Smooth muscle cell of bladder (primary cell): ENCODE data around the gene SPRR3. TPM values are rescaled to one million over a fixed set of nuclear protein-coding genes. Genes with fewer than 3 reads are reported as not detected.

ENCODE experiments used
- total RNA-seq: library from RNA; depleted of rRNA; stranded (reverse); fragments of >200 nt; gene quantifications from 2 replicates; pipeline ENCODE4 v1.2.3, GENCODE V29; 2014

The SPRR3 gene, protein sequence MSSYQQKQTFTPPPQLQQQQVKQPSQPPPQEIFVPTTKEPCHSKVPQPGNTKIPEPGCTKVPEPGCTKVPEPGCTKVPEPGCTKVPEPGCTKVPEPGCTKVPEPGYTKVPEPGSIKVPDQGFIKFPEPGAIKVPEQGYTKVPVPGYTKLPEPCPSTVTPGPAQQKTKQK
- total RNA-seq = not detected in 2 replicates

DNA sequence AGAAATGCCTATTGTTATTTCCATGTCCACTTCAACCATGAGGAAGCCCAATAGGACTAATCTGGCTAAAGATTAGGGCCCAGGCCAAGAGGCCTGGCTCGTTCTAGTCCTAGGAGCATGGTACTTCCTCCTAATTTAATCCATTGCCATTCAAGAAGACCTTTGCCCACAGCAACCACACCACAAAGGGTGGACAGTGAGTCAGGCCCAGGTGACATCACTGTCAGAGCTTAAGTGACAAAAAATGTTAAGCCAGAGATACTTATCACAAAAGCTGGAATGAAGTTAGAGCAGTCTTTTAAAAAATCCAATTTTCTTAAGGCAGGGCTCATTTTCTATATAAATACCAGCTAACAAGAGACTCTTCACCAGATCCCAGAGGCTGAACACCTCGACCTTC is at the start of gene SPRR3:
Gene SPRR3, plus strand, starts transcription at position 368 of the 400 bp plus-strand sequence. CDS start 1,272 bp downstream, outside the sequence.

DNA sequence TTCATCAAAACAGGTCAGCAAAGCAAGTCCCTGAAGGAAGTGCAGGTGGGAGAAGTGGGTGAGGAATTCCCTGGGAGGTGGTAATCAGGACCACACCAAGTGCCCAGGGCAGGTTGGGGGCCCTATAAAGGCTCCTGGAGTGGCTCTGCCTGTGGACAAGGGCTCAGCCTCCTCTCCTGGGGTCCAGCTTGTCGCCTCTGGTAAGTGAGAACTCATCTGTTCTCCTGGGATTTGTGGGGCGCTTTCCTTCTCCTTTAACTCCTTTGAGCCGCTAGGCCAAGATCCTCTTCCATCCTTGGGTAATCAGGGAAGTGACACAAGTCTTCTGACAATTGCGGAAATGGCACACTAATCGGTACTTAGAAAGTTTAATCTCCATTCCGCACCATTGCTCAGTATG is 31.1 kb upstream of the SPRR3 start, which contains the start of gene SPRR4:
Gene SPRR4, plus strand, starts transcription at position 154 of the 400 bp plus-strand sequence. CDS start 1,243 bp downstream, outside the sequence.

DNA sequence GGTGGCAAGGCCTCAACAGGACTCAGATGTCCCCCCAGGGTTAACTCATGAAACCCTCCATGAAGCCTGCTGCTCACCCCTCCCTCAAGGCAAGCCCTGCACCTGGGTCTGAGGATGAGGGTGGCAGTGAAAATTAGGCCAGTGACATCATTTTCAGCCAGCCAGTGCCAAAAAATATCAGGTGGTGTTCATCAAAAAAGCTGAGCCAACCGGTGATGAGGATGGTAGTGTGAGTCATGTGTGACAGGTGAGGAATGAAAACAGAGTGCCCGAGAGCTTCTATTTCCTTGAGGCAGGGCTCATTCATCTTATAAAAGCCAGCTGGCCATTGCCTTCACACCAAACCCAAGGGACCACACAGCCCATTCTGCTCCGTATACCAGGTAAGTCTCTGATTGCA is 17.8 kb upstream of the SPRR3 start, which contains the start of gene SPRR1A:
Gene SPRR1A, plus strand, starts transcription at position 339 of the 400 bp plus-strand sequence. CDS start 1,150 bp downstream, outside the sequence.

DNA sequence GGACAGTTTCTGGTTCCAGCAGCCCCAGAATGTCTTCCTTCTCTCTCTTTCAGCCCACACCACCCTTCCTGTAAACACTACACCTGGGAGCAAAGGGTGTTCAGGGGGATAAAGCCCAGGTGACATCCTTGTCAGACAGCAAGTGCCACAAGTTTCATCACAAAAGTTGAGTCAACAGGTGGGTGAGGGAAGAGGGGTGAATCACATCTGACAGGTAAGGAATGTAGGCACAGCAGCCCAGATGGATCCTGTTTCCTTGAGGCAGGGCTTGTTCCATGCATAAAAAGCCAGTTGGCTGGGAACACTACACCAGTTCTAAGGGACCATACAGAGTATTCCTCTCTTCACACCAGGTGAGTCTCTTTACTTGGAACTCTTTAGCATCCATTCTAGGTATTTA is 29.3 kb downstream of the SPRR3 start, which contains the start of gene SPRR1B:
Gene SPRR1B, plus strand, starts transcription at position 309 of the 400 bp plus-strand sequence. CDS start 1,143 bp downstream, outside the sequence.

DNA sequence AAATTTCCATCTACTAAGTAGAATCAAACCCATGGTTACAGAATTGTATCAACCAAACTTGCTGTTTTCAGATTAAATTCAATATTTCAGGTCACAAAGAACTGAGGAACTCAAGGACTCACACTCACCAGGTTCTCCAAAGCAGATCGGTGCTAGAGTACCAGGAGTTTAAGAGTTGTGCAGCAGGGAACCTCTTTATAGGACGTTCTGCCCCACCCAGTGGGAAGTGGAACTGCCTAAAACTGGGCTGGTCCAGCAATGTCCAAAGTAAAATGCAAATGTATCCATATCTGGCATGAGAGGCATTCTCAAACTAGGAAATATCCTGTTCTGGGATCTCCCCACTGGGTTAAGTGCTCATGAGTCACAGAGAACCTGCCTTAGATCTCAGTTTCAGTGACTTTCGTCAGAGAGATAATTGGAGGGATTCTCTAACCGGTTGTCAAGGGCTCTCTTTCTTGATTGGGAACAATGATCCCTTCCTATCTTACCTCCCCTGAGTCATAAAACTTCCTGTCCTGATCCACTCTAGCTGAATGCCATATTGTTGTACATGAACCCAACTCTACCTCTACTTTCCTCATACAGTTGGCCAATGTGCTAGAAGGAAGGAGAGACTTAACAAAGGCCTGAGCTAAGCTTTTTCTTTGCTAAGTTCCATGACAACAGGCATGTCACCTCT is 39.5 kb downstream of the SPRR3 start, which contains the start of gene SPRR2D:
Gene SPRR2D, minus strand, starts transcription at position 171 of the 682 bp plus-strand sequence. CDS start 774 bp downstream, outside the sequence.

Other genes with a start within 250 kb of the SPRR3 start
- gene KPRP, start 243.7 kb upstream of the SPRR3 start, total RNA-seq = not detected in 2 replicates
- gene LCE1F, start 226.6 kb upstream of the SPRR3 start, total RNA-seq = not detected in 2 replicates
- gene LCE1E, start 215.5 kb upstream of the SPRR3 start, total RNA-seq = not detected in 2 replicates
- not detected in 2 replicates for gene LCE1D, start 205.0 kb upstream of the SPRR3 start, total RNA-seq
- not detected in 2 replicates for gene LCE1C, start 195.1 kb upstream of the SPRR3 start, total RNA-seq
- not detected in 2 replicates for gene LCE1B, start 189.8 kb upstream of the SPRR3 start, total RNA-seq
- gene LCE1A, start 174.3 kb upstream of the SPRR3 start, total RNA-seq = not detected in 2 replicates
- not detected in 2 replicates for gene LCE6A, start 158.9 kb upstream of the SPRR3 start, total RNA-seq
- not detected in 2 replicates for gene LCE7A, start 141.8 kb upstream of the SPRR3 start, total RNA-seq
- not detected in 2 replicates for gene SMCP, start 123.4 kb upstream of the SPRR3 start, total RNA-seq
- gene IVL, start 93.2 kb upstream of the SPRR3 start, total RNA-seq = not detected in 2 replicates
- gene SPRR5, start 54.5 kb upstream of the SPRR3 start, total RNA-seq = not detected in 2 replicates
- not detected in 2 replicates for gene SPRR4, start 31.1 kb upstream of the SPRR3 start, total RNA-seq
- gene SPRR1A, start 17.7 kb upstream of the SPRR3 start, total RNA-seq = not detected in 2 replicates
- gene SPRR1B, start 29.5 kb downstream of the SPRR3 start, total RNA-seq = not detected in 2 replicates
- gene SPRR2D, start 39.4 kb downstream of the SPRR3 start, total RNA-seq = not detected in 2 replicates
- not detected in 2 replicates for gene SPRR2A, start 55.8 kb downstream of the SPRR3 start, total RNA-seq
- gene SPRR2B, start 69.9 kb downstream of the SPRR3 start, total RNA-seq = not detected in 2 replicates
- gene SPRR2E, start 92.8 kb downstream of the SPRR3 start, total RNA-seq = not detected in 2 replicates
- not detected in 2 replicates for gene SPRR2F, start 111.8 kb downstream of the SPRR3 start, total RNA-seq
- not detected in 2 replicates for gene SPRR2G, start 149.1 kb downstream of the SPRR3 start, total RNA-seq
- not detected in 2 replicates for gene LELP1, start 201.7 kb downstream of the SPRR3 start, total RNA-seq
- gene PRR9, start 215.8 kb downstream of the SPRR3 start, total RNA-seq = not detected in 2 replicates